Adrenal gland (tissue), 12 donors: ENCODE measurements around the gene CCN5. TPM values are rescaled to one million over a fixed set of nuclear protein-coding genes. Genes with fewer than 3 reads are reported as not detected.

ENCODE experiments used
- DNase-seq, 7 donors: peaks; one replicate each; pipeline ENCODE4 v3.0.0-alpha.2; 2019 to 2020
- H3K27ac ChIP-seq, 5 donors: fragments of 200-600 bp; sonication (generic) in 4 of 5; 1 replicate in 3 of 5; 2 replicates in 2 of 5; pipeline versions ENCODE4 v1.5.1 to v1.8.0; 2016 to 2020; ENCODE audit warnings: mild to moderate bottlenecking in 1 of 5
- H3K27me3 ChIP-seq: fragments of 200-600 bp; 2 replicates; pipeline ENCODE4 v1.8.0; 2021
- H3K36me3 ChIP-seq, 2 donors: fragments of 200-600 bp; replicated peaks in 1 of 2; 1 replicate in 1 of 2; 2 replicates in 1 of 2; pipeline versions ENCODE4 v1.5.1 to v1.8.0; 2018 to 2022
- H3K4me1 ChIP-seq, 2 donors: fragments of 200-600 bp; replicated peaks in 1 of 2; 1 replicate in 1 of 2; 2 replicates in 1 of 2; pipeline versions ENCODE4 v1.5.1 to v1.8.0; 2018 to 2021
- H3K4me3 ChIP-seq, 4 donors: fragments of 200-600 bp; sonication (generic) in 3 of 4; one replicate each; pipeline ENCODE4 v1.5.1; 2016 to 2018
- H3K9me3 ChIP-seq, 3 donors: fragments of 200-600 bp; sonication (generic) in 1 of 3; replicated peaks in 1 of 3; 1 replicate in 2 of 3; 2 replicates in 1 of 3; pipeline versions ENCODE4 v1.5.1 to v1.8.0; 2016 to 2021
- CTCF ChIP-seq, 6 experiments: fragments of 450-650 bp in 4 of 6; fragments of 200-600 bp in 2 of 6; sonication (generic) in 1 of 6; IDR thresholded peaks; 1 replicate in 5 of 6; 2 replicates in 1 of 6; pipeline versions ENCODE4 v1.5.1 to v1.8.0; 2016 to 2021; ENCODE audit warnings: antibody characterized with exemption in 6 of 6, mild to moderate bottlenecking in 2 of 6, moderate library complexity in 1 of 6
- POLR2A ChIP-seq, 2 donors: fragments of 450-650 bp; IDR thresholded peaks; one replicate each; pipeline ENCODE4 v1.6.1; 2017; ENCODE audit warnings: antibody characterized with exemption in 2 of 2, mild to moderate bottlenecking in 2 of 2, moderate library complexity in 1 of 2
- WGBS, 4 donors: extraction: QIAGEN DNeasy Blood & Tissue Kit in 2 of 4; methylation state at CpG; one replicate each; pipeline versions ENCODE4 v1.1.5 to v1.1.7; 2013 to 2017; 5-methylcytosine and 5-hydroxymethylcytosine counted together
- intact Hi-C, 2 donors: fragments of 100-400 bp; cut with DNase I; formaldehyde crosslinking; loops; one replicate each; pipeline versions ENCODE4 v1.14.1 to v1.15.0; 2022 to 2023
- polyA plus RNA-seq, 3 donors: library from polyadenylated mRNA; stranded (reverse); fragments of 200-250 nt in 2 of 3; fragments of 350-450 nt in 1 of 3; fragmentation: Illumina TruSeq in 1 of 3; extraction: RNeasy Lipid Tissue Mini Kit (QIAGEN cat#74804) in 1 of 3; gene quantifications; one replicate each; pipeline ENCODE4 v1.2.3, GENCODE V29; 2013 to 2014
- total RNA-seq, 9 donors: library from RNA; depleted of rRNA in 4 of 9; stranded (reverse); fragments of >200 nt in 4 of 9; fragments of 120-200 nt in 1 of 9; fragmentation: NEBNext Ultra II Directional in 1 of 9; extraction: Animal tissue kit (Norgen Biotek cat#: 25700) in 1 of 9; gene quantifications; one replicate each; pipeline versions ENCODE4 v1.1.0 to v1.2.4, GENCODE V29; 2013 to 2023
- donor health status: healthy with polysubstance abuse.
- donor health status: Bipolar disorder and iron deficiency.
- donor health status: DM: yes; HTN: yes; CAD: no.
- donor health status: DM: no; HTN: no; CAD: no.
- donor health status: DM: no; HTN: no; CAD: no.
- donor health status: DM: yes; HTN: yes; CAD: no.

CCN5 gene
- total and polyA plus RNA-seq, 12 donors: 8.0 to 115 (median 52.7) TPM

DNA sequence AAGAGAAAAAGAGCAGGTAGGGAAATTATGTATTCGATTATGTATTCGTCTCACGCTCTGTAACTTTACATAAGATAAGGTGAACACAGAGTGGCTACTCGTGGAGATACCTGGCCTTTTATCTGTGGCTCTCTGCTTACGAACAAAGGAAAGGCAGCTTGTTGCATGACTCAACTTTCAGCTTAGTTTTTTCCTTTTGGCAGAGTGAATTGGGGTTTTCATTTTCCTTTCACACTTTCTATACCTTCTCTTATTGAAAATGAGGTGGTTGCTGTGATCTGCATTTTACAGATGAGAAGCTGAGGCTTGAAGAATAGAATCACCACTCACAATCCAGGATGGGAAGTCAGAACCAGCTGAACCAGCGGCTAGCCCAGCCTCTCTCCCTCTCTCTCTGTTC lies 17.2 kb downstream of the CCN5 start:
- no peak for TF ChIP-seq POLR2A (IDR thresholded peaks at IDR 0.05)
- TF ChIP-seq CTCF (IDR thresholded peaks at IDR 0.05): no peak
- Histone ChIP-seq H3K27me3 (no peaks in the 10 kb centered on the region), H3K9me3 (no peaks in the 10 kb centered on the region), H3K4me3 (no peak overlapping the region), H3K4me1 (peaks cover 16 to 20% of the 10 kb centered on the region in 2 donors), H3K27ac (no peak overlapping the region), H3K36me3 (no peaks in the 10 kb centered on the region)
- intact Hi-C loops: loop anchor here (2.0 to 10.0 kb wide), 3 partner anchors 46 to 348 kb away; no protein-coding TSS in a partner anchor
- DNase-seq: no peak
- 65 to 73% (median 68%) methylated on average over 6 of the region's 6 CpGs for WGBS, 4 donors

- no peak overlapping the region for H3K27ac ChIP-seq
- H3K36me3 ChIP-seq: no peaks in the 10 kb centered on the region
- no peak overlapping the region for H3K4me3 ChIP-seq
- H3K4me1 ChIP-seq: peaks cover 14 to 20% of the 10 kb centered on the region in 2 donors
- DNase-seq: peak; percentile 66 to 88 (median 80)
- intact Hi-C loops: loop anchor here (2.0 to 10.0 kb wide), 3 partner anchors 47 to 349 kb away; no protein-coding TSS in a partner anchor
- H3K27me3 ChIP-seq: no peaks in the 10 kb centered on the region
- H3K9me3 ChIP-seq: no peaks in the 10 kb centered on the region
- no peak for TF ChIP-seq POLR2A (IDR thresholded peaks at IDR 0.05)
- TF ChIP-seq CTCF (IDR thresholded peaks at IDR 0.05): peak; percentile 92 to 97 (median 96)
- 18 to 31% (median 23%) methylated on average over 4 to 7 of the region's 7 CpGs for WGBS, 4 donors
These were observed 18.3 kb downstream of the CCN5 start for GRCh38 chr20:44733341-44734069.

DNA sequence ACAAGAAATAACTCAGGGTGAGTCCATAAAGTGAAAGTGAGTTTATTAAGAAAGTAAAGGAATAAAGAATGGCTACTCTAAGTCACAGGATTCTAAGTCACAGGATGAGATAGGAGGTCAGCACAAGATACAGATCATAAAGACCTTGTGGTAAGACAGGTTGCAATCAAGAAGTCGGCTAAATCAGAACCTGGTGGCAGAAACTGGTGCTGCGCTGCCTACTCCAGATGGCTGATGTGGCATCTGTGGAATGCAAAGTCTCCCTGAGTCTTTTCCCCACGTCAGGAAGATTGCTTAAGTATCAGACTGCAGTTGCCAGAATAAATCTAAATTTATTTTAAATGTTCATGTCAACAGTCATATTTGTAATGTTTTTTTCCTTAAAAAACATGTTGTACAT lies 19.8 kb downstream of the CCN5 start:
- Histone ChIP-seq H3K27me3 (no peaks in the 10 kb centered on the region), H3K9me3 (no peaks in the 10 kb centered on the region), H3K4me3 (no peak overlapping the region), H3K27ac (no peak overlapping the region), H3K4me1 (peaks cover 0 to 12% of the 10 kb centered on the region in 2 donors), H3K36me3 (no peaks in the 10 kb centered on the region)
- intact Hi-C loops: loop anchor here in 1 of 2 donors (10.0 kb wide), 1 partner anchor 350 kb away; no protein-coding TSS in a partner anchor
- TF ChIP-seq POLR2A (IDR thresholded peaks at IDR 0.05): no peak
- peak in 1 of 6 experiments; percentile 14 for TF ChIP-seq CTCF (IDR thresholded peaks at IDR 0.05)
- WGBS, 4 donors: 66 to 81% (median 71%) methylated on average over 3 of the region's 3 CpGs
- DNase-seq: no peak

- DNase-seq: no peak
- no peaks in the 10 kb centered on the region for H3K27me3 ChIP-seq
- H3K4me1 ChIP-seq: peaks cover 0 to 8% of the 10 kb centered on the region in 2 donors
- H3K27ac ChIP-seq: peak overlapping the region in 1 of 5 donors; percentile 69
- no peaks in the 10 kb centered on the region for H3K36me3 ChIP-seq
- TF ChIP-seq POLR2A (IDR thresholded peaks at IDR 0.05) (no peak), CTCF (IDR thresholded peaks at IDR 0.05) (no peak)
- no peaks in the 10 kb centered on the region for H3K9me3 ChIP-seq
- peak overlapping the region in 1 of 4 donors; percentile 19 for H3K4me3 ChIP-seq
- intact Hi-C loops: loop anchor here in 1 of 2 donors (10.0 kb wide), 1 partner anchor 351 kb away; no protein-coding TSS in a partner anchor
- WGBS, 4 donors: 76 to 89% (median 83%) methylated on average over 4 of the region's 4 CpGs
These were observed 20.6 kb downstream of the CCN5 start for GRCh38 chr20:44735816-44736169.
